Brain microvascular endothelial cell (primary cell): Measurements from ENCODE around the gene ZFHX3.
"Not testable (repeated sequence)": the region's sequence is repeated elsewhere in the genome, so short reads cannot be mapped to it uniquely, and the experiment has no call there.

ENCODE experiments used
- DNase-seq: peaks from one replicate; pipeline ENCODE4 v3.0.0-alpha.2; 2020
- H3K27ac ChIP-seq: fragments of 250-450 bp; sonication (Bioruptor Pico); 2 replicates; pipeline ENCODE4 v1.5.1; 2020; ENCODE audit warnings: mild to moderate bottlenecking, moderate library complexity
- H3K27me3 ChIP-seq: fragments of 250-450 bp; sonication (Bioruptor Pico); replicated peaks from 2 replicates; pipeline ENCODE4 v1.5.1; 2020; ENCODE audit warnings: mild to moderate bottlenecking
- H3K36me3 ChIP-seq: fragments of 250-450 bp; sonication (Bioruptor Pico); replicated peaks from 2 replicates; pipeline ENCODE4 v1.5.1; 2020; ENCODE audit warnings: mild to moderate bottlenecking
- H3K4me3 ChIP-seq: 2 replicates; pipeline ENCODE4 v1.5.1; 2011; ENCODE audit warnings: low read depth, mild to moderate bottlenecking, control low read depth, low read length, moderate library complexity
- in situ Hi-C: cut with HindIII; loops from 2 replicates; pipeline ENCODE4 v1.10.0; 2017; ENCODE audit warnings: low sequenced_read_pairs, low pct_ligation_motif_present
- TF ChIP-seq, protein P1 (sequence below): IDR thresholded peaks from 2 replicates; pipeline ENCODE4 v1.5.1; 2011; ENCODE audit warnings: low read depth, mild to moderate bottlenecking, moderate library complexity, low read length, control low read depth, inconsistent platforms; ENCODE audit errors: missing control alignments

The ZFHX3 gene

DNA sequence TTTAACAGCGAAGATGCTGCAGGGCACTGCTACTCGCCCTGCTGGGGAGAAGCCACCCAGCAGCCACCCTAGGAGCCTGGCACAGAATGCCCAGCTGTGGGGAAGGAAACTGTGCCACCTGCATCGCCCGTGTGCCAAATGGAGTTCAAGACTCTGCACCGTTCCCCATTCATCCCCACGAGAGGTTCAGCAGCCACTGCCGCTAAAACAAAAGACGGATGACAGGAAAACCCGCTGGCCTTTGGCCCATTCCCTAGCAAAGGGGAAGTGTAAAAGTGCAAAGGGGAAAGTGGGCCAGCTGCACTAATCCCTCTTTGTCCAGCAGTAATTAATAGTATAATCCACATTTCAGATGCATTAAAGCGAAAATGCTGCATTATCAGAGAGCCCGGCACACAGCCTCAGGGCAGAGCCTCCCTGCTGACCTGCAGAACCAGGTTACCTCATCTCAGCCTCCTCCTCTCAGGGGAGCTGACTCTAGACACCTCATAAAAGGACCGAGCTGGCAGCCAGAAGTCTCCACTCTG, 37.7 kb downstream of the ZFHX3 start:
- no peaks in the 10 kb centered on the region for H3K36me3 ChIP-seq
- TF ChIP-seq, protein P1, sequence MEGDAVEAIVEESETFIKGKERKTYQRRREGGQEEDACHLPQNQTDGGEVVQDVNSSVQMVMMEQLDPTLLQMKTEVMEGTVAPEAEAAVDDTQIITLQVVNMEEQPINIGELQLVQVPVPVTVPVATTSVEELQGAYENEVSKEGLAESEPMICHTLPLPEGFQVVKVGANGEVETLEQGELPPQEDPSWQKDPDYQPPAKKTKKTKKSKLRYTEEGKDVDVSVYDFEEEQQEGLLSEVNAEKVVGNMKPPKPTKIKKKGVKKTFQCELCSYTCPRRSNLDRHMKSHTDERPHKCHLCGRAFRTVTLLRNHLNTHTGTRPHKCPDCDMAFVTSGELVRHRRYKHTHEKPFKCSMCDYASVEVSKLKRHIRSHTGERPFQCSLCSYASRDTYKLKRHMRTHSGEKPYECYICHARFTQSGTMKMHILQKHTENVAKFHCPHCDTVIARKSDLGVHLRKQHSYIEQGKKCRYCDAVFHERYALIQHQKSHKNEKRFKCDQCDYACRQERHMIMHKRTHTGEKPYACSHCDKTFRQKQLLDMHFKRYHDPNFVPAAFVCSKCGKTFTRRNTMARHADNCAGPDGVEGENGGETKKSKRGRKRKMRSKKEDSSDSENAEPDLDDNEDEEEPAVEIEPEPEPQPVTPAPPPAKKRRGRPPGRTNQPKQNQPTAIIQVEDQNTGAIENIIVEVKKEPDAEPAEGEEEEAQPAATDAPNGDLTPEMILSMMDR: no peak
- H3K4me3 ChIP-seq: no peak overlapping the region
- H3K27ac ChIP-seq: no peak overlapping the region
- DNase-seq: no peak
- H3K27me3 ChIP-seq: no peaks in the 10 kb centered on the region
- in situ Hi-C loops: no loop called here

DNA sequence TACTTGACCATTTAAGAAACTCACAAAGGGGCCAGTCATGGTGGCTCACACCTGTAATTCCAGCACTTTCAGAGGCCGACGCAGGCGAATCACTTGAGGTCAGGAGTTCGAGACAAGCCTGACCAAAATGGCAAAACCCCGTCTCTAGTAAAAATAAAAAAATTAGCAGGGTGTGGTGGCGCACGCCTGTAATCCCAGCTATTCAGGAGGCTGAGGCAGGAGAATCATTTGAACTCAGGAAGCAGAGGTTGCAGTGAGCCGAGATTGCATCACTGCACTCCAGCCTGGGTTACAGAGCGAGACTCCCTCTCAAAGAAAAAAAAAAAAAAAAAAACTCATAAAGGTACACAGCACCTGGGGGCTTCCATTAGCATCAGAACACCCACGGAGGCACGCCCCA, 38.2 kb downstream of the ZFHX3 start:
- H3K36me3 ChIP-seq, H3K27me3 ChIP-seq, in situ Hi-C loops, DNase-seq, H3K27ac ChIP-seq, H3K4me3 ChIP-seq: not testable (repeated sequence)

DNA sequence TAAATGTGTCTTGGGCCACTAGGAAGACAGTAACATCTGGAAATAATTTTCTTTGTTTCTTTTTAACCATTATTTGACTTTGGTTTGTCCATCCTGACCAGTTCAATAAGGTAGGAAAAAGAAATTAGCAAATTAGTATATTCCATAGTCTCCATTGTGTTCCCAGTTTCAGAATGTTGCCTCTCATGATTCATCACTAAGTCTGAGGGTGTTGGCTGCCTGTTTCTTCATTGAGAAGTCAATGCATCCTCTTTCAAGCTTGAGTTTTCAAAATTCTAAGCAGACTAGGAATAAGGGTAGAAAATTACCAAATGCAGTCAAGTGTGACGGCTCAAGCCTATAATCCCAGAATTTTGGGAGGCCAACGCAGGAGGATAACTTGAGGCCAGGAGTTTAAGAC, 41.9 kb downstream of the ZFHX3 start:
- in situ Hi-C loops: no loop called here
- no peak for DNase-seq

DNA sequence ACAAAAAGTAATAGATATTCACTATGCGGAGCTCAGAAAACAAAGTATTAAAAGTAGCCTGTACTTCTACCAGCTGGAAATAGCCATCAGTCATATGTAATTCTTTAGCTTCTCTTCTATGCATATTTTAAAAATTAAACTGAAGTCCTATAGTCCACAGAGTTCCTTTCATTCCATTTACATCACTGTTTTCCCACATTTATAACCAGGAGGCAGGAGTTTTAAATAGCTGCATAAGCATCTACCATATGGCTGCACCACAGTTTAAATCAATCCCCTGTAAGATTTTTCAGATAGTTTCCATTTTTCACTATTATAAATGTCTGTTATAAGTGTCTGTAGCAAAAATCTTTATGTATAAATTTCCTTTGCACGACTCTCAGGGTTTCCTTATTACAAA, 45.1 kb downstream of the ZFHX3 start:
- H3K4me3 ChIP-seq: no peak overlapping the region
- in situ Hi-C loops: no loop called here

More for the DNA sequence above, 41.9 kb downstream of the ZFHX3 start:
- no peaks in the 10 kb centered on the region for H3K27me3 ChIP-seq
- no peak overlapping the region for H3K27ac ChIP-seq
- no peaks in the 10 kb centered on the region for H3K36me3 ChIP-seq
- TF ChIP-seq, protein P1: no peak
- no peak overlapping the region for H3K4me3 ChIP-seq

DNA sequence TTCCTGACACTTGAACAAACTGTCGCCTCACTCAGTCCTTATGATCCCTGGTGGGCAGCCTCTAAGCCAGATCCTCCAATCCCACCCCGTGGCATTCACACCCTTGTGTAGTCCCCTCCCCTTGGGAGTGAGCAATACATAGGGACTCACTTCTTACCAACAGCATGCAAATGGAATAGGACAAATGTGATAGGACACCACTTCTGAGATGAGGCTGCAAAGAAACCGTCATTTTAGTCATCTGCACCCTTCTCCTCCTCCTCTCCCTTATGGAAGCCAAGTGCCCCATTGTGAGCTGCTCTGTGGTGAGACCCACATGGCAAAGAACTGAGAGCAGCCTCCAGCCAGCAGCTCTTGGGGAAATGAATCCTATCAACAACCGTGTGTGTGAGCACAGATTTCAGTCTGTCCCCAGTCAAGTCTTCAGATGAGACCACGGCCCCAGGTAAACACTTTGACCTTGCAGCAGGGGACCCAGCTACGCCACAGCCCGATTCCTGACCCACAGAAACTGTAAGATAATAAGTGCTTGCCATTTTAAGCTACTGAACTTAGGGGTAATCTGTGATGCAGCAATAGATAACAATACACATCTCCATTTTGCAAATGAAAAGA, 46.9 kb downstream of the ZFHX3 start:
- Histone ChIP-seq H3K27me3 (no peaks in the 10 kb centered on the region), H3K4me3 (no peak overlapping the region), H3K36me3 (no peaks in the 10 kb centered on the region), H3K27ac (no peak overlapping the region)
- TF ChIP-seq, protein P1: no peak
- no peak for DNase-seq
- in situ Hi-C loops: no loop called here

More for the DNA sequence above, 45.1 kb downstream of the ZFHX3 start:
- Histone ChIP-seq H3K27ac (no peak overlapping the region), H3K27me3 (no peaks in the 10 kb centered on the region), H3K36me3 (no peaks in the 10 kb centered on the region)
- TF ChIP-seq, protein P1: no peak
- DNase-seq: no peak

DNA sequence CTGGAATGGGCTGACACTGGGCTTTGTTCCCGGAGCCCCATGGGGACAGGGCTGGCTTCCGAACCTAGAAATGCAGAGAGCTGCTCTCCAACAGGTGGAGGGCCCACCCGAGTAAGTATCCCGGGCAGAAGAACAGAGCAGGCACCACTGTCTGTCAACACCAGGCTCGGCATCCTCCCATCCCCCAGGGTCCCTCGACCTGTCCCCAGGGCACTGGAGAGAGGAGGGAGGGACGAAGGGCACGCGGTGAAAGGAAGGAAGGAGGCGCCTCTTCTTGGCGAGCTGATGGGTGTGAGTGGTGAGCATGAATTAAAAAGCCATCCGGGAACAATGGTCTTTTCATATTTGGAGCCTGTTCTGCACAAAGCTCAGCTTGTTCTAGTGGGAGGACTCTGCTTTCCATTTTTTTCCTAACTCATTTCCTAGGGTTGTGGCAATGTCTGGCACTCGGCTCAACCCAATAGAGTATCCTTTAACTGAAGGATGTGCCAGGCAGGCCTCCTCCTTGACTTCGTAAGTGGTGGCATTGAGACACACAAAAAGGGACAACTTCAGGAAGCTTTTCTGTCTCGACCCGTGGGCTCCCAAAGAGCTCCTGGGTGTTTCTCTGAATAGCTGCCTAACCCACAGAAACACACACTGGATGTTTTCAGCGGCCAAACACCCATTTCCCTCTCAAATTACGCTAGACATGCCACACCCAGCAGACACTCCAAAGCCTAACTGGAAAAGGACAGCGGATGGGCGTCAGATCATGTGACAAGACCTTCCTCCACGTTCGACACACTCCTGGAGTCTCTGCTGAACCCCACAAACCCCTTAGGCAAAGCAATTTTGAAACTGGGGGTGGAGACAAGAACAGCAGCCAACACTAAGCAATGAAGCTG, 47.7 kb downstream of the ZFHX3 start:
- Histone ChIP-seq H3K36me3 (no peaks in the 10 kb centered on the region), H3K27ac (no peak overlapping the region), H3K27me3 (no peaks in the 10 kb centered on the region), H3K4me3 (no peak overlapping the region)
- in situ Hi-C loops: no loop called here
- no peak for DNase-seq
- TF ChIP-seq, protein P1: no peak
